Upper lobe of left lung (tissue), 6 donors: ENCODE results near the gene CCDC86. TPM values are rescaled to one million over a fixed set of nuclear protein-coding genes. Genes with fewer than 3 reads are reported as not detected.

Source experiments
- ATAC-seq, 2 donors: fragments of 200-7000 bp; cut with Tn5 transposase; one replicate each; pipeline ENCODE4 v1.9.1; 2022; ENCODE audit warnings: mild to moderate bottlenecking in 2 of 2, moderate library complexity in 2 of 2; ENCODE audit not compliant: low FRiP score in 2 of 2
- DNase-seq, 2 donors: peaks; one replicate each; pipeline ENCODE4 v3.0.0-alpha.2; 2019 to 2020
- H3K27ac ChIP-seq, 4 donors: fragments of 200-600 bp; sonication (generic); one replicate each; pipeline ENCODE4 v1.5.1; 2016 to 2019
- H3K27me3 ChIP-seq, 4 donors: fragments of 200-600 bp; sonication (generic); one replicate each; pipeline ENCODE4 v1.5.1; 2017 to 2019
- H3K36me3 ChIP-seq, 4 donors: fragments of 200-600 bp; sonication (generic); one replicate each; pipeline ENCODE4 v1.5.1; 2016 to 2019
- H3K4me1 ChIP-seq, 4 donors: fragments of 200-600 bp; sonication (generic); one replicate each; pipeline ENCODE4 v1.5.1; 2018 to 2019
- H3K4me3 ChIP-seq, 4 donors: fragments of 200-600 bp; sonication (generic); one replicate each; pipeline ENCODE4 v1.5.1; 2017 to 2019; ENCODE audit warnings: mild to moderate bottlenecking in 2 of 4, moderate library complexity in 1 of 4
- H3K9me3 ChIP-seq, 4 donors: fragments of 200-600 bp; sonication (generic); one replicate each; pipeline ENCODE4 v1.5.1; 2018 to 2019
- CTCF ChIP-seq, 6 experiments: fragments of 450-650 bp in 4 of 6; fragments of 200-600 bp in 2 of 6; sonication (generic) in 2 of 6; IDR thresholded peaks; one replicate each; pipeline ENCODE4 v1.5.1; 2016 to 2019; ENCODE audit warnings: antibody characterized with exemption in 6 of 6
- EP300 ChIP-seq, 4 donors: sonication (generic); formaldehyde crosslinking; IDR thresholded peaks; one replicate each; pipeline ENCODE4 v1.5.1; 2017; ENCODE audit warnings: antibody characterized with exemption in 4 of 4, control low read depth in 2 of 4
- POLR2A ChIP-seq, 4 donors: fragments of 450-650 bp; IDR thresholded peaks; one replicate each; pipeline ENCODE4 v1.5.1; 2016 to 2017; ENCODE audit warnings: antibody characterized with exemption in 4 of 4, mild to moderate bottlenecking in 2 of 4
- POLR2AphosphoS5 ChIP-seq, 2 donors: sonication (generic); formaldehyde crosslinking; IDR thresholded peaks; one replicate each; pipeline ENCODE4 v1.5.1; 2017; ENCODE audit warnings: antibody characterized with exemption in 2 of 2
- WGBS, 2 donors: methylation state at CpG; one replicate each; pipeline ENCODE4 v1.1.5; 2017 to 2018; 5-methylcytosine and 5-hydroxymethylcytosine counted together
- total RNA-seq, 6 donors: library from RNA; depleted of rRNA in 4 of 6; stranded (reverse); fragments of >200 nt in 4 of 6; gene quantifications; one replicate each; pipeline versions ENCODE4 v1.1.0 to v1.2.1, GENCODE V29; 2016 to 2021
- donor health status: DM: no; HTN: no; CAD: no; lungs with moderate emphysema.
- donor health status: DM: no; HTN: yes; CAD: no; lungs with severe emphysema.

CCDC86 gene
- total RNA-seq, 6 donors from 2014 or later: 9.0 to 25.1 (median 17.9) TPM

GRCh38 chr11:60855726-60856633 is 14.1 kb downstream of the CCDC86 start, which contains the start of gene PTGDR2:
Gene PTGDR2, minus strand, starts transcription at chr11:60855950. Its CDS starts 2,228 bp downstream, at chr11:60853722.
- no peaks in the 10 kb centered on the region for H3K27me3 ChIP-seq
- WGBS, 2 donors: 33 to 47% methylated on average over 14 of the region's 14 CpGs
- no peak for DNase-seq
- peaks cover 0 to 22% (median 8%) of the 10 kb centered on the region in 4 donors for H3K36me3 ChIP-seq
- no peaks in the 10 kb centered on the region for H3K4me1 ChIP-seq
- no peak for ATAC-seq
- H3K4me3 ChIP-seq: no peak within 1 kb of the TSS
- TF ChIP-seq EP300 (IDR thresholded peaks at IDR 0.05) (no peak), CTCF (IDR thresholded peaks at IDR 0.05) (no peak), POLR2AphosphoS5 (IDR thresholded peaks at IDR 0.05) (no peak), POLR2A (IDR thresholded peaks at IDR 0.05) (no peak)
- no peaks in the 10 kb centered on the region for H3K9me3 ChIP-seq
- no peak within 1 kb of the TSS for H3K27ac ChIP-seq

- no peaks in the 10 kb centered on the region for H3K9me3 ChIP-seq
- WGBS, 2 donors: 85 to 95% methylated on average over 2 to 5 of the region's 5 CpGs
- DNase-seq: no peak
- no peak overlapping the region for H3K27ac ChIP-seq
- H3K36me3 ChIP-seq: peaks cover 0 to 8% (median 0%) of the 10 kb centered on the region in 4 donors
- H3K4me1 ChIP-seq: no peaks in the 10 kb centered on the region
- no peaks in the 10 kb centered on the region for H3K27me3 ChIP-seq
- TF ChIP-seq POLR2AphosphoS5 (IDR thresholded peaks at IDR 0.05) (no peak), POLR2A (IDR thresholded peaks at IDR 0.05) (no peak), EP300 (IDR thresholded peaks at IDR 0.05) (no peak), CTCF (IDR thresholded peaks at IDR 0.05) (no peak)
- ATAC-seq: no peak
- no peak overlapping the region for H3K4me3 ChIP-seq
Measured at GRCh38 chr11:60857378-60858232, 15.7 kb downstream of the CCDC86 start.

GRCh38 chr11:60858236-60858635 is 16.3 kb downstream of the CCDC86 start:
- H3K4me3 ChIP-seq: no peak overlapping the region
- DNase-seq (no peak), ATAC-seq (no peak)
- 75 to 83% methylated on average over 8 of the region's 8 CpGs for WGBS, 2 donors
- H3K9me3 ChIP-seq: no peaks in the 10 kb centered on the region
- no peaks in the 10 kb centered on the region for H3K27me3 ChIP-seq
- TF ChIP-seq CTCF (IDR thresholded peaks at IDR 0.05): no peak
- TF ChIP-seq POLR2AphosphoS5 (IDR thresholded peaks at IDR 0.05): no peak
- TF ChIP-seq POLR2A (IDR thresholded peaks at IDR 0.05): no peak
- TF ChIP-seq EP300 (IDR thresholded peaks at IDR 0.05): no peak
- H3K27ac ChIP-seq: no peak overlapping the region
- H3K36me3 ChIP-seq: peaks cover 0 to 2% (median 0%) of the 10 kb centered on the region in 4 donors
- no peaks in the 10 kb centered on the region for H3K4me1 ChIP-seq

GRCh38 chr11:60858731-60859464 is 17.0 kb downstream of the CCDC86 start:
- DNase-seq: no peak
- TF ChIP-seq POLR2AphosphoS5 (IDR thresholded peaks at IDR 0.05) (no peak), POLR2A (IDR thresholded peaks at IDR 0.05) (no peak), EP300 (IDR thresholded peaks at IDR 0.05) (no peak), CTCF (IDR thresholded peaks at IDR 0.05) (no peak)
- Histone ChIP-seq H3K9me3 (no peaks in the 10 kb centered on the region), H3K27me3 (no peaks in the 10 kb centered on the region), H3K27ac (no peak overlapping the region), H3K4me1 (no peaks in the 10 kb centered on the region), H3K4me3 (no peak overlapping the region), H3K36me3 (no peaks in the 10 kb centered on the region)
- WGBS, 2 donors: 60 to 65% methylated on average over 4 of the region's 4 CpGs
- no peak for ATAC-seq
